GM12878 (cell line): ENCODE data around the gene MTCH2. TPM values are rescaled to one million over a fixed set of nuclear protein-coding genes. Genes with fewer than 3 reads are reported as not detected.

ENCODE experiments used
- ATAC-seq: fragments of 200-7000 bp; cut with Tn5 transposase; 3 replicates; pipeline ENCODE4 v1.9.1; 2020; ENCODE audit warnings: mild to moderate bottlenecking, moderate library complexity
- BruUV-seq: library from RNA; stranded (reverse); fragments of 400-500 nt; replicated peaks from 2 replicates; lab custom pipeline; 2021; lab: Mats Ljungman, UMichigan
- CTCF ChIA-PET: fragments of 300-600 bp; sonication (Branson Sonifier 250); formaldehyde crosslinking; extraction: SDS; loops from one replicate; lab custom pipeline; 2021; ENCODE audit warnings: inconsistent platforms; lab: Yijun Ruan, JAX
- POLR2A ChIA-PET: fragments of 350-600 bp; formaldehyde crosslinking; extraction: SDS; loops from one replicate; lab custom pipeline; 2021; ENCODE audit warnings: inconsistent platforms; lab: Charles Lee
- RAD21 ChIA-PET: fragments of 300-600 bp; sonication (Branson Sonifier 250); formaldehyde crosslinking; loops from one replicate; lab custom pipeline; 2023; ENCODE audit warnings: antibody characterized with exemption; ENCODE audit not compliant: unreplicated experiment; lab: Charles Lee
- SMC1A ChIA-PET: fragments of 300-600 bp; sonication (Branson Sonifier 250); formaldehyde crosslinking; loops from one replicate; lab custom pipeline; 2023; ENCODE audit not compliant: unreplicated experiment, uncharacterized antibody; lab: Charles Lee
- DNase-seq: peaks from one replicate; pipeline ENCODE4 v3.0.0-alpha.2; 2011; ENCODE audit warnings: low read depth, low spot score
- FAIRE-seq: peaks from 3 replicates; lab custom pipeline; 2011; peaks lifted over from hg19 to GRCh38; lab: Jason Lieb, UNC
- H2AFZ ChIP-seq: 2 replicates; pipeline ENCODE4 v1.6.0; 2011; ENCODE audit warnings: low read depth, low read length, control low read depth; ENCODE audit not compliant: control insufficient read depth
- H3K27ac ChIP-seq: 2 replicates; pipeline ENCODE4 v1.5.1; 2011; ENCODE audit warnings: control low read depth; ENCODE audit not compliant: control insufficient read depth, insufficient read depth
- H3K27me3 ChIP-seq, 2 experiments: replicated peaks in 1 of 2; 2 replicates each; pipeline versions ENCODE4 v1.6.0 to v1.6.1; 2011; ENCODE audit warnings: low read length in 1 of 2; ENCODE audit not compliant: control insufficient read depth in 2 of 2, insufficient read depth in 2 of 2
- H3K36me3 ChIP-seq, 2 experiments: 2 replicates each; pipeline ENCODE4 v1.5.1; 2011; ENCODE audit warnings: low read length in 1 of 2; ENCODE audit not compliant: control insufficient read depth in 2 of 2, insufficient read depth in 2 of 2
- H3K4me1 ChIP-seq: 2 replicates; pipeline ENCODE4 v1.6.1; 2011; ENCODE audit warnings: mild to moderate bottlenecking, low read length, moderate library complexity, mixed read lengths; ENCODE audit not compliant: control insufficient read depth, insufficient read depth
- H3K4me2 ChIP-seq: 2 replicates; pipeline ENCODE4 v1.6.0; 2011; ENCODE audit warnings: control low read depth; ENCODE audit not compliant: control insufficient read depth, insufficient read depth
- H3K4me3 ChIP-seq: fragments of 200-600 bp; sonication (generic); 2 replicates; pipeline ENCODE4 v1.5.1; 2016
- H3K79me2 ChIP-seq: 2 replicates; pipeline ENCODE4 v1.6.0; 2011; ENCODE audit warnings: low read length; ENCODE audit not compliant: control insufficient read depth, insufficient read depth
- H3K9ac ChIP-seq: 2 replicates; pipeline ENCODE4 v1.8.0; 2011; ENCODE audit warnings: low read length, control low read depth, mixed read lengths; ENCODE audit not compliant: control insufficient read depth, insufficient read depth
- H3K9me3 ChIP-seq: replicated peaks from 3 replicates; pipeline ENCODE4 v1.5.1; 2011; ENCODE audit warnings: mild to moderate bottlenecking, low read length; ENCODE audit not compliant: control insufficient read depth, insufficient read depth
- H4K20me1 ChIP-seq: 2 replicates; pipeline ENCODE4 v1.6.0; 2011; ENCODE audit not compliant: control insufficient read depth, insufficient read depth
- GABPA ChIP-seq: IDR thresholded peaks from 2 replicates; pipeline ENCODE4 v1.6.1; 2014; ENCODE audit warnings: antibody characterized with exemption, low read depth, mild to moderate bottlenecking, inconsistent platforms
- PKNOX1 ChIP-seq: fragments of 450-650 bp; IDR thresholded peaks from 2 replicates; pipeline ENCODE4 v1.6.1; 2016; ENCODE audit warnings: mild to moderate bottlenecking
- RAD51 ChIP-seq: fragments of 450-650 bp; IDR thresholded peaks from 2 replicates; pipeline ENCODE4 v1.6.1; 2016; ENCODE audit warnings: moderate library complexity, mild to moderate bottlenecking, inconsistent platforms
- SMARCA5 ChIP-seq: fragments of 450-650 bp; IDR thresholded peaks from 2 replicates; pipeline ENCODE4 v1.6.1; 2017; ENCODE audit warnings: mild to moderate bottlenecking
- TAF1 ChIP-seq: IDR thresholded peaks from 2 replicates; pipeline ENCODE4 v1.6.1; 2011; ENCODE audit warnings: mild to moderate bottlenecking, low read depth, low read length, borderline replicate concordance
- WGBS: methylation state at CpG from one replicate; pipeline ENCODE4 v1.1.6; 2016; ENCODE audit warnings: low lambda C conversion rate; ENCODE audit not compliant: insufficient replicate concordance, insufficient coverage; ENCODE audit errors: missing lambda C conversion rate; 5-methylcytosine and 5-hydroxymethylcytosine counted together
- in situ Hi-C: fragments of 300-500 bp; cut with MboI; formaldehyde crosslinking; loops from 9 replicates; pipeline ENCODE4 v1.14.3; 2018; ENCODE audit warnings: mixed read lengths
- intact Hi-C: fragments of 100-400 bp; cut with micrococcal nuclease; formaldehyde crosslinking; loops from one replicate; pipeline ENCODE4 v1.14.2; 2022; ENCODE audit not compliant: unreplicated experiment
- polyA plus RNA-seq, 11 experiments: library from polyadenylated mRNA; depleted of rRNA in 4 of 11; unstranded in 6 of 11; stranded (reverse) in 5 of 11; fragments of >200 nt; fragmentation: Nextera tagmentation in 4 of 11; fragmentation: Illumina TruSeq in 1 of 11; extraction: Ambion mirVana in 4 of 11; extraction: Trizol in 1 of 11; gene quantifications; 1 replicate in 1 of 11; 2 replicates in 10 of 11; pipeline versions ENCODE4 v1.2.1 to v1.2.3, GENCODE V29; 2011 to 2016; ENCODE audit warnings: inconsistent platforms in 2 of 11, missing spikeins in 2 of 11, low read depth in 1 of 11
- total RNA-seq, 4 experiments: library from RNA; depleted of rRNA in 3 of 4; stranded (reverse); fragments of >200 nt in 3 of 4; fragmentation: Illumina TruSeq in 1 of 4; extraction: Trizol in 1 of 4; gene quantifications; 2 replicates each; pipeline versions ENCODE4 v1.2.1 to v1.2.3, GENCODE V29; 2013 to 2021

Gene MTCH2
- total and polyA plus RNA-seq, 10 of the 15 experiments (the other 5 are each of a cell fraction or from before 2014, with no cell fraction given): 72.4 to 341 (median 144) TPM

GRCh38 chr11:47571357-47571729, 71.0 kb downstream of the MTCH2 start (continued):
- TF ChIP-seq TAF1 (no peak), SMARCA5 (no peak)

- POLR2A ChIA-PET: interaction anchor here (2.4 kb wide), 1 partner anchor 9 kb away, joined by 7 read pairs; no protein-coding TSS in a partner anchor
- Histone ChIP-seq H3K4me3 (no peak overlapping the region), H4K20me1 (0 out of 2 replicates have a peak, but pooled peaks cover 3% of the 10 kb centered on the region), H3K27me3 (no peaks in the 10 kb centered on the region), H3K4me1 (no peaks in the 10 kb centered on the region), H3K4me2 (no peak overlapping the region), H3K36me3 (peaks cover 10 to 36% of the 10 kb centered on the region in 2 experiments), H3K27ac (no peak overlapping the region), H2AFZ (no peak overlapping the region), H3K79me2 (peaks cover 20% of the 10 kb centered on the region), H3K9me3 (no peaks in the 10 kb centered on the region), H3K9ac (no peak overlapping the region)
- CTCF ChIA-PET: interaction anchor here (0.6 to 1.0 kb wide), 2 partner anchors 12 to 284 kb away, joined by 3 read pairs; no protein-coding TSS in a partner anchor
- FAIRE-seq: no peak
- SMC1A ChIA-PET: interaction anchor here (0.7 kb wide), 3 partner anchors 64 to 152 kb away, joined by 3 to 4 read pairs (median 4); no protein-coding TSS in a partner anchor
- ATAC-seq: no peak
- RAD21 ChIA-PET: interaction anchor here (1.1 kb wide), 1 partner anchor 278 kb away, joined by 3 read pairs; the partner anchor contains the start of gene NUP160
- intact Hi-C loops: no loop called here
- in situ Hi-C loops: no loop called here
- TF ChIP-seq RAD51: no peak
- TF ChIP-seq GABPA: no peak
- TF ChIP-seq PKNOX1: no peak
- no TSS peak for BruUV-seq
- no peak for DNase-seq
- 76% methylated on average over 3 of the region's 3 CpGs for WGBS
These were observed 71.6 kb downstream of the MTCH2 start for GRCh38 chr11:47570651-47571356.
